CD4-positive, alpha-beta T cell (primary cell): ENCODE data around the gene ZNF524. TPM values are rescaled to one million over a fixed set of nuclear protein-coding genes. Genes with fewer than 3 reads are reported as not detected.
A peak's percentile ranks its signal among the peaks of the same experiment; 100 is the strongest.

Source experiments
- ATAC-seq: fragments of 200-7000 bp; cut with Tn5 transposase; one replicate; pipeline ENCODE4 v1.10.0; 2022; ENCODE audit warnings: mild to moderate bottlenecking; ENCODE audit not compliant: poor library complexity
- CTCF ChIA-PET: fragments of 350-600 bp; sonication (Branson Sonifier 250); formaldehyde crosslinking; loops from one replicate; lab custom pipeline; 2021; ENCODE audit warnings: antibody characterized with exemption, inconsistent platforms; lab: Charles Lee
- POLR2A ChIA-PET: fragments of 350-600 bp; sonication (Branson Sonifier 250); formaldehyde crosslinking; loops from one replicate; lab custom pipeline; 2021; ENCODE audit warnings: antibody characterized with exemption, inconsistent platforms; lab: Charles Lee
- DNase-seq, 14 experiments: peaks; one replicate each; pipeline ENCODE4 v3.0.0-alpha.2; 2013 to 2020; ENCODE audit warnings: mixed read lengths in 2 of 14
- H3K27ac ChIP-seq, 2 donors: one replicate each; pipeline versions ENCODE4 v1.5.1 to v1.7.0; 2013; ENCODE audit warnings: low read length in 2 of 2, low read depth in 1 of 2, mild to moderate bottlenecking in 1 of 2
- H3K27me3 ChIP-seq, 2 experiments: 1 replicate in 1 of 2; 2 replicates in 1 of 2; pipeline versions ENCODE4 v1.6.1 to v1.7.0; 2013; ENCODE audit warnings: low read length in 2 of 2, control low read depth in 1 of 2, mild to moderate bottlenecking in 1 of 2, moderate library complexity in 1 of 2; ENCODE audit not compliant: insufficient read depth in 2 of 2, control insufficient read depth in 1 of 2
- H3K36me3 ChIP-seq: one replicate; pipeline ENCODE4 v1.6.1; 2013; ENCODE audit warnings: low read length, control low read depth; ENCODE audit not compliant: insufficient read depth
- H3K4me1 ChIP-seq: one replicate; pipeline ENCODE4 v1.6.1; 2013; ENCODE audit warnings: low read length, control low read depth; ENCODE audit not compliant: insufficient read depth
- H3K4me3 ChIP-seq: one replicate; pipeline ENCODE4 v1.5.1; 2013; ENCODE audit warnings: mild to moderate bottlenecking, low read length, moderate library complexity
- H3K9me3 ChIP-seq, 2 experiments: 1 replicate in 1 of 2; 2 replicates in 1 of 2; pipeline versions ENCODE4 v1.6.1 to v1.7.0; 2013; ENCODE audit warnings: low read length in 2 of 2, mild to moderate bottlenecking in 2 of 2, control low read depth in 1 of 2, moderate library complexity in 1 of 2; ENCODE audit not compliant: control insufficient read depth in 1 of 2, insufficient read depth in 1 of 2
- H3K27ac Mint-ChIP-seq: one replicate; pipeline ENCODE4 v1.8.0; 2020; ENCODE audit warnings: mixed read lengths
- H3K27me3 Mint-ChIP-seq: one replicate; pipeline ENCODE4 v1.8.0; 2021; ENCODE audit warnings: mixed read lengths
- H3K36me3 Mint-ChIP-seq: one replicate; pipeline ENCODE4 v1.8.0; 2021; ENCODE audit warnings: low read depth, mixed read lengths
- H3K4me1 Mint-ChIP-seq: one replicate; pipeline ENCODE4 v1.8.0; 2021; ENCODE audit warnings: low read depth, mixed read lengths
- H3K4me3 Mint-ChIP-seq: one replicate; pipeline ENCODE4 v1.8.0; 2020; ENCODE audit warnings: mild to moderate bottlenecking, mixed read lengths
- H3K9me3 Mint-ChIP-seq: one replicate; pipeline ENCODE4 v1.8.0; 2020; ENCODE audit warnings: mixed read lengths
- intact Hi-C, 2 experiments: fragments of 100-400 bp; cut with DNase I in 1 of 2; cut with micrococcal nuclease in 1 of 2; formaldehyde crosslinking; loops; one replicate each; pipeline versions ENCODE4 v1.15.1 to v1.9.0; 2023 to 2025; cut with DNase I, micrococcal nuclease
- total RNA-seq, 174 experiments: library from RNA in 2 of 174; stranded (reverse) in 2 of 174; gene quantifications; one replicate each; pipeline ENCODE4 v1.2.3 and lab custom pipeline; 2021 to 2026
- TF ChIP-seq, protein P1 (sequence below): fragments of 200-600 bp; IDR thresholded peaks from one replicate; pipeline ENCODE4 v1.8.0; 2022; ENCODE audit warnings: antibody characterized with exemption, mild to moderate bottlenecking

The ZNF524 gene
- total RNA-seq, 2 experiments from 2014 or later = 9.6 to 10.3 TPM

- no peak overlapping the region for H3K27ac ChIP-seq
- Mint-ChIP-seq H3K9me3 (no peaks in the 10 kb centered on the region), H3K4me1 (peaks cover 41% of the 10 kb centered on the region), H3K27me3 (no peaks in the 10 kb centered on the region), H3K36me3 (peaks cover 6% of the 10 kb centered on the region), H3K27ac (peak overlapping the region; percentile 71), H3K4me3 (peak overlapping the region; percentile 90)
- intact Hi-C loops = loop anchor here in 1 of 2 experiments (1.0 to 5.0 kb wide), 3 partner anchors 12 to 70 kb away; partner anchors contain the start of gene FIZ1
- TF ChIP-seq, protein P1, sequence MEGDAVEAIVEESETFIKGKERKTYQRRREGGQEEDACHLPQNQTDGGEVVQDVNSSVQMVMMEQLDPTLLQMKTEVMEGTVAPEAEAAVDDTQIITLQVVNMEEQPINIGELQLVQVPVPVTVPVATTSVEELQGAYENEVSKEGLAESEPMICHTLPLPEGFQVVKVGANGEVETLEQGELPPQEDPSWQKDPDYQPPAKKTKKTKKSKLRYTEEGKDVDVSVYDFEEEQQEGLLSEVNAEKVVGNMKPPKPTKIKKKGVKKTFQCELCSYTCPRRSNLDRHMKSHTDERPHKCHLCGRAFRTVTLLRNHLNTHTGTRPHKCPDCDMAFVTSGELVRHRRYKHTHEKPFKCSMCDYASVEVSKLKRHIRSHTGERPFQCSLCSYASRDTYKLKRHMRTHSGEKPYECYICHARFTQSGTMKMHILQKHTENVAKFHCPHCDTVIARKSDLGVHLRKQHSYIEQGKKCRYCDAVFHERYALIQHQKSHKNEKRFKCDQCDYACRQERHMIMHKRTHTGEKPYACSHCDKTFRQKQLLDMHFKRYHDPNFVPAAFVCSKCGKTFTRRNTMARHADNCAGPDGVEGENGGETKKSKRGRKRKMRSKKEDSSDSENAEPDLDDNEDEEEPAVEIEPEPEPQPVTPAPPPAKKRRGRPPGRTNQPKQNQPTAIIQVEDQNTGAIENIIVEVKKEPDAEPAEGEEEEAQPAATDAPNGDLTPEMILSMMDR = no peak
- no peaks in the 10 kb centered on the region for H3K9me3 ChIP-seq
- H3K36me3 ChIP-seq = peaks cover 3% of the 10 kb centered on the region
- DNase-seq (peak; percentile 85 to 96 (median 91)), ATAC-seq (peak; percentile 95)
- H3K4me3 ChIP-seq = peak overlapping the region; percentile 46
- POLR2A ChIA-PET = interaction anchor here (0.6 to 3.2 kb wide), 6 partner anchors 12 to 53 kb away, joined by 3 to 23 read pairs (median 4); partner anchors contain the start of genes FIZ1, ZNF524, ZNF580 and ZNF784
- H3K27me3 ChIP-seq = no peaks in the 10 kb centered on the region
- H3K4me1 ChIP-seq = peaks cover 29% of the 10 kb centered on the region
- CTCF ChIA-PET = interaction anchor here (3.1 kb wide), 1 partner anchor 19 kb away, joined by 12 read pairs; the partner anchor contains the start of gene ZNF865
Measured at GRCh38 chr19:55586976-55587668, 13.0 kb upstream of the ZNF524 start.

- H3K4me1 ChIP-seq = peaks cover 29% of the 10 kb centered on the region
- TF ChIP-seq, protein P1 = no peak
- no peak overlapping the region for H3K4me3 Mint-ChIP-seq
- H3K27ac ChIP-seq = no peak overlapping the region
- DNase-seq (no peak), ATAC-seq (no peak)
- H3K36me3 Mint-ChIP-seq = peaks cover 6% of the 10 kb centered on the region
- intact Hi-C loops = loop anchor here in 1 of 2 experiments (5.0 kb wide), 1 partner anchor 71 kb away; no protein-coding TSS in a partner anchor
- CTCF ChIA-PET = interaction anchor here (0.6 to 3.1 kb wide), 2 partner anchors 17 to 26 kb away, joined by 4 to 12 read pairs; partner anchors contain the start of gene ZNF865
- peaks cover 10% of the 10 kb centered on the region for H3K36me3 ChIP-seq
- H3K27me3 ChIP-seq = no peaks in the 10 kb centered on the region
- peaks cover 39% of the 10 kb centered on the region for H3K4me1 Mint-ChIP-seq
- H3K9me3 ChIP-seq = no peaks in the 10 kb centered on the region
- H3K27me3 Mint-ChIP-seq = no peaks in the 10 kb centered on the region
- POLR2A ChIA-PET = interaction anchor here (0.6 to 1.5 kb wide), 2 partner anchors 51 to 91 kb away, joined by 3 to 4 read pairs; partner anchors contain the start of gene ZNF580
- no peaks in the 10 kb centered on the region for H3K9me3 Mint-ChIP-seq
- H3K27ac Mint-ChIP-seq = no peak overlapping the region
- H3K4me3 ChIP-seq = no peak overlapping the region
Measured at GRCh38 chr19:55588738-55589137, 11.3 kb upstream of the ZNF524 start.

DNA sequence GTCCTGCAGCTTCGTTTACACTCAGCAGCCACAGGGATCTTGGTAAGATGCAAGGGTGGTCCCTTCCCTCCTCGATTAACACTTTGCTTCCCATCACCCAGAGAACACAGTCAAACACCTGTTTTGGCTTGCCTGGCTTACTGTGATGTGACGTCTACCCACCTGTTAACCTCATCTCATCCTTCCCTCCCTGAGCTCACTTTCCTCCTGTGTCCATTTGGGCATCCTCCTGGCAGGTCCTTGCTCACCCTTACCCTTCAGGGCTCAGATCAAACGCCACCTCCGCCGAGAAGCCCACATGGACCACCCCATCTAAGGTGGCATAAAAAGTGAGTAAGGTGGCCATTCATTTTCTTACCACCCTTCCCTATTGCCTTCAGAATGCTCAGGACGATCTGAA lies 10.0 kb upstream of the ZNF524 start:
- TF ChIP-seq, protein P1 = no peak
- no peak for ATAC-seq
- ChIA-PET POLR2A (no interaction called here), CTCF (no interaction called here)
- peaks cover 10% of the 10 kb centered on the region for H3K36me3 Mint-ChIP-seq
- peaks cover 38% of the 10 kb centered on the region for H3K4me1 Mint-ChIP-seq
- Histone ChIP-seq H3K4me1 (peaks cover 29% of the 10 kb centered on the region), H3K27ac (no peak overlapping the region), H3K9me3 (no peaks in the 10 kb centered on the region), H3K4me3 (no peak overlapping the region), H3K27me3 (no peaks in the 10 kb centered on the region), H3K36me3 (peaks cover 14% of the 10 kb centered on the region)
- H3K27ac Mint-ChIP-seq = no peak overlapping the region
- H3K9me3 Mint-ChIP-seq = no peaks in the 10 kb centered on the region
- no peak for DNase-seq
- intact Hi-C loops = no loop called here
- H3K27me3 Mint-ChIP-seq = no peaks in the 10 kb centered on the region
- no peak overlapping the region for H3K4me3 Mint-ChIP-seq
